Astrocyte of the spinal cord (primary cell): ENCODE results near the gene CERS5.
"Not testable (repeated sequence)": the region's sequence is repeated elsewhere in the genome, so short reads cannot be mapped to it uniquely, and the experiment has no call there.

Experiments
- DNase-seq: peaks from one replicate; pipeline ENCODE4 v3.0.0; 2011; ENCODE audit warnings: low read depth, low spot score
- H3K4me3 ChIP-seq: 2 replicates; pipeline ENCODE4 v1.5.1; 2011; ENCODE audit warnings: low read depth, mild to moderate bottlenecking, low read length, moderate library complexity
- in situ Hi-C: cut with HindIII; loops from 2 replicates; pipeline ENCODE4 v1.10.0; 2017; ENCODE audit warnings: low sequenced_read_pairs
- TF ChIP-seq, protein P1 (sequence below): IDR thresholded peaks from 2 replicates; pipeline ENCODE4 v1.5.1; 2012; ENCODE audit warnings: low read depth, mild to moderate bottlenecking, low read length, inconsistent platforms

Gene CERS5

DNA sequence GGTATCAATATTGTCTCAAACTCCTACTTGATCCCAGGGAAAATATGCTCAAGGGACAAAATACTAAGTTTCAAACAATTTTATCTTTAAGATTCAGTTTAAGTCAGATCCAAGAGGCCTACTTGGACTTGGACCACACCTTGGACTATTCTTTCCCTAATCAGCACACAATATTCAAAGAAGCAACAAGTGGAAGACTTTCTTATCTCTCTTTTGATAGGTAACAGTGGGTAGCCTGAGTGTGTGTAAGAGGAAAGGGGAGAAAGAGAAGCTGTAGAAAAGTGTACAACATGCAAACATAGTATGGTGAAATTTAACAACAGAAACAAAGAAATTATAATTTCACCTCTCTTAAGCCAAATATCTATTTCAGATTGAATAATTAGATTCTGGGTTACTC lies 6.5 kb downstream of the CERS5 start:
- TF ChIP-seq, protein P1, sequence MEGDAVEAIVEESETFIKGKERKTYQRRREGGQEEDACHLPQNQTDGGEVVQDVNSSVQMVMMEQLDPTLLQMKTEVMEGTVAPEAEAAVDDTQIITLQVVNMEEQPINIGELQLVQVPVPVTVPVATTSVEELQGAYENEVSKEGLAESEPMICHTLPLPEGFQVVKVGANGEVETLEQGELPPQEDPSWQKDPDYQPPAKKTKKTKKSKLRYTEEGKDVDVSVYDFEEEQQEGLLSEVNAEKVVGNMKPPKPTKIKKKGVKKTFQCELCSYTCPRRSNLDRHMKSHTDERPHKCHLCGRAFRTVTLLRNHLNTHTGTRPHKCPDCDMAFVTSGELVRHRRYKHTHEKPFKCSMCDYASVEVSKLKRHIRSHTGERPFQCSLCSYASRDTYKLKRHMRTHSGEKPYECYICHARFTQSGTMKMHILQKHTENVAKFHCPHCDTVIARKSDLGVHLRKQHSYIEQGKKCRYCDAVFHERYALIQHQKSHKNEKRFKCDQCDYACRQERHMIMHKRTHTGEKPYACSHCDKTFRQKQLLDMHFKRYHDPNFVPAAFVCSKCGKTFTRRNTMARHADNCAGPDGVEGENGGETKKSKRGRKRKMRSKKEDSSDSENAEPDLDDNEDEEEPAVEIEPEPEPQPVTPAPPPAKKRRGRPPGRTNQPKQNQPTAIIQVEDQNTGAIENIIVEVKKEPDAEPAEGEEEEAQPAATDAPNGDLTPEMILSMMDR, result no peak
- in situ Hi-C loops, result no loop called here
- no peak overlapping the region for H3K4me3 ChIP-seq
- DNase-seq, result no peak

DNA sequence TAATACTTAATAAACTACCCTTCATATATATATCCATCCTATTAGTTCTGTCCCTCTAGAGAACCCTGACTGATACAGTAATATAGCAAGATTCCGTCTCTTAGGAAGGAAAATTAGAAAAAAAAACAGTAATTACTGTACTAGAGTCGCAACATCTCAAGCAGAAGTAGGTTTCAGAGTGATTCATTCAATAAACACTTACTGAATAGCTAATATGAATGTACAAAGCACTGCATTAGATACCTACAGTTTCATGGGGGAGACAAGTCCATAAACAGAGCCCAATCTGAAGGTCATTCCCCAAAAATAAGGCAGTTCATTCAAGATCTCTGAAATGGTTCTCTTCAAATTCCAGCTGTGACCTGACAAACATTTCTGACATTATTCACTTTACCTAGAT lies 9.9 kb downstream of the CERS5 start:
- TF ChIP-seq, protein P1, result no peak
- in situ Hi-C loops, result no loop called here
- DNase-seq, result peak; percentile 30
- H3K4me3 ChIP-seq, result no peak overlapping the region

- no peak for DNase-seq
- in situ Hi-C loops, result no loop called here
- TF ChIP-seq, protein P1, result no peak
- no peak overlapping the region for H3K4me3 ChIP-seq
Observed at GRCh38 chr12:50156641-50157040, 10.5 kb downstream of the CERS5 start.

- in situ Hi-C loops, DNase-seq, H3K4me3 ChIP-seq: not testable (repeated sequence)
Observed at GRCh38 chr12:50154947-50155346, 12.2 kb downstream of the CERS5 start.

- no peak for DNase-seq
- in situ Hi-C loops, result no loop called here
Observed at GRCh38 chr12:50151047-50151687, 16.0 kb downstream of the CERS5 start.

GRCh38 chr12:50149311-50149710 lies 17.9 kb downstream of the CERS5 start:
- in situ Hi-C loops, result no loop called here
- TF ChIP-seq, protein P1, result no peak
- DNase-seq, result no peak
- no peak overlapping the region for H3K4me3 ChIP-seq

More at GRCh38 chr12:50151047-50151687, 16.0 kb downstream of the CERS5 start:
- no peak overlapping the region for H3K4me3 ChIP-seq
- TF ChIP-seq, protein P1, result no peak

DNA sequence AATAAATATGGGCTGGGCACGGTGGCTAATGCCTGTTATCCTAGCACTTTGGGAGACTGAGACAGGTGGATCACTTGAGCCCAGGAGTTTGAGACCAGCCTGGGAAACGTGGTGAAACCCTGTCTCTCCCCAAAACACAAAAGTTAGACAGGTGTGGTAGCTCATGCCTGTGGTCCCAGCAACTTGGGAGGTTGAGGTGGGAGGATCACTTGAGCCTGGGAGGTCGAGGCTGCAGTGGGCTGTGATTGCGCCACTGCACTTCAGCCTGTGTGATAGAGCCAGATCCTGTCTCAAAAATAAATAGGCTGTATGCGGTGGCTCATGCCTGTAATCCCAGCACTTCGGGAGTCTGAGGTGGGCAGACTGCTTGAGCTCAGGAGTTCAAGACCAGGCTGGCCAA lies 19.2 kb downstream of the CERS5 start:
- in situ Hi-C loops, H3K4me3 ChIP-seq, DNase-seq: not testable (repeated sequence)

DNA sequence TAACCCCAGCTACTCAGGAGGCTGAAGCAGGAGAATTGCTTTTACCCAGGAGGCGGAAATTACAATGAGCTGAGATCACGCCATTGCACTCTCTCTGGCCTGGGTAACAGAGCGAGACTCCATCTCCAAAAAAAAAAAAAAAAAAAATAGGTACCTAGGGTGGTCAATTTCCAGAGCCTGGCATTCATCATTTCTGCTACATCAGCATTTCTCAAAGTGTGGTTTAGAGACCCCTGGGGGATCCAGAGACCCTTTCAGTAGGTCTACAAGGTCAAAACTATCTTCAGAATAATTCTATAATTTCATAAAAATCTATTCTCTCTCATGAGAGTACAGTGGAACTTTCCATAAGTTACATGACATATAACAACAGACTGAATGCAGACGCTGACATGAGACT lies 19.9 kb downstream of the CERS5 start:
- DNase-seq, result no peak
- H3K4me3 ChIP-seq, result no peak overlapping the region
- in situ Hi-C loops, result no loop called here
- TF ChIP-seq, protein P1, result no peak
